GM21825 (cell line): Measurements from ENCODE around the gene MRPS27.

Experiments used
- ATAC-seq: cut with Tn5 transposase; IDR thresholded peaks from one replicate; pipeline ENCODE4 v1.9.1; 2021; ENCODE audit warnings: mild to moderate bottlenecking, moderate library complexity; ENCODE audit not compliant: unreplicated experiment

MRPS27 gene

DNA sequence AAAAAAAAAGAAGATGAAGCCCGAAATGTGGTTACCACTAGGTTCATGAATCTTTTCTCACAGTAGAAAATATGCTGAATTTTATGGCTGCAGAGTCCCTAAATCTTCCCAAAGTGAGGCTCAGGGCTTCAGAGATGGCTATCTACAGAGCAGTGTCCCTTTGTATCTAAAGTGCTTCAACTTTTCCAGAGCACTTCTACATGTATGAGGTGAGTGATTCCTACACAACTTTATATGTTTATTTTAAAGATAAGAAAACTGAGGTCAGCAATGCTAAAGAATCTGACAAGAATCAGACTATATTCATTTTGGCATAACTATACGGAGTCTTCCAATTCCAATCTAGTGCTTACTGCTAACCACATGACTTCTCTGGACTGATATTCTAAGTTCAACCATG lies 53.2 kb downstream of the MRPS27 start:
- ATAC-seq, result no peak

DNA sequence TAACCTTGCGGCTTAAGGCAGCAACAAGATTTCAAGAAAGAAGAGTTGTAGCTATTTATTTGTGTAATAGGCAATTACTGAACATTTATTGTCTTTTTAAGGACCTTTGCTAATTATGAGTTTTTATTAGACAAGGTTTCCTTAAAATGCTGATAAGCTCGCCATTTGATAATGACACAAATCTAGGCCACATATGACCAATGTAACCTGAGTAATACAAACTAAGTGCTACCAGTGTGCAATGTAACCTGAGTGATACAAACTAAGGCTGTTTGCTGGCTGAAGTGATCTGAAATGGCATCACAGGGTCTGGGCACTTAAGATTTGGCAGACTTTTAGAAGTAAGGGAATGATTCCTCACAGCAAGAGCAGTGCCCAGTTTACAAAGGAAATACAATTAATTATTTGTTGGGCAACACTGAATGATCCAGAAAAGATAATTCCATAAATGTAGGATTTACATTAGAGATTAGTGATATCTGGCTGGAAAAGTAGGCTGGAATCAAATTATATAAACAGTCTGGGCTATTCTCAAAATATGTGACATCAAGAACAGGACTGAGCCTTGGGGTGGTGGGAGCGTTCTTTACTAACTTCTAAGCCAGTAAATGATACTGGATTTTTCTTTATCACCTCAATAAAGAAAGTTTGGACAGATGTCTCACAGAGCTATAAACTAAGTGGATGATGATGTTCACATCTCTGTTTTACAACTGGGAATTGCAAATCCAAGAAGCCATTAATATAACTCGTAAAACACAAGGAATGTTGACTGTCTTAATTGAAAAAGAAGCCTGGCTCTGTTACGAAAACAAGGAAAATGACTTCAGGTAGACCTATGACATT lies 54.8 kb downstream of the MRPS27 start:
- no peak for ATAC-seq

DNA sequence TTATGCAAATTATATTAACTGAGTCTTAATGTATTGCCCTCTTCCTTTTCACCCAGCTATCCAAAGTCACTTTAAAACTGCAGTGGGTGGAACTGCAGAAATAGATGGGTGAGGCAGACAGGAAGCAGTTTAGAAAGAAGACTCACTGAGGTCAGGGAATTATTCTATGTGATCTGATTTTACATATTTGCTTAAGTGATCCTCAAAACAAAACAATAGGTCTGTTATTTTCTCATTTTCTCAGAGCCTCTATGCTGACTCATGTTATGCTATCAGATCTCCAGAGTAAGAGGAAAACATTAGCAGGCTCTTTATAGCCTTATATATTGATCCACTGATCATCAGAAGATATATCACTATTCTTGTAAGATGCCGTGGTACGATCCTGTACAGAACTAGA lies 63.5 kb downstream of the MRPS27 start:
- ATAC-seq, result no peak

DNA sequence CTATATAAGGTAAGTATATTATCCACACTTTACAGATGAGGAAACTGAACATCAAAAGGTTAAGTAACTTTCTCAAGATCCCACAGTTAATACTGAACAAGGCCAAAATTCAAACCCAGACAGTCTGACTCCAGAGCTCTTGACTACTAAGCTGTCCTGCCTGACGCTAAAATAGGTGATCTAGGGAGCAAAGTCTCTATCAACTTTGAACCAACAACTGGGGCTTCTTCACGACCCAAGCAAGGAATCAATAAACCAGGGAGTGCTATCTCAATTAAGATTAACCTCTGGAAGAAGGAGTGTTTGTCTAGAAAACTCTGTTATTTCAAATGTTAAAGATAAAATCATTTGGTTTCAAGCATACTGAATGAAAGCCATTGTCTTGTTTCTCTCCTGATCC lies 64.4 kb downstream of the MRPS27 start:
- ATAC-seq, result no peak

DNA sequence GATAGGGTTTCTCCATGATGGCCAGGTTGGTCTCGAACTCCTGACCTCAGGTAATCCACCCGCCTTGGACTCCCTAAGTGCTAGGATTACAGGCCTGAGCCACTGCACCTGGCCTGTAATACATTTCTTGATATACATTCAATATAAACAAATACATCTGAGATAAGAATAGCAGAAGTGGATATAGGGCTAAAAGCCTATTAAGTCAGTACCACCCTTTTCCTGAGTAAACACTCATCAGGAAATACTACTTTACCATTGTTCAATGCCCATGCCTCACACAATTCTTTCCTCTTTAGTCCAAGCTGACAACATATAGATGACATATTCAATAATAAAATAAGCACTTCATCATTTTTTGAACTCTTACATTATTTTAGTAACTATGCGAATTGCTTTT lies 64.8 kb downstream of the MRPS27 start:
- ATAC-seq, result no peak

DNA sequence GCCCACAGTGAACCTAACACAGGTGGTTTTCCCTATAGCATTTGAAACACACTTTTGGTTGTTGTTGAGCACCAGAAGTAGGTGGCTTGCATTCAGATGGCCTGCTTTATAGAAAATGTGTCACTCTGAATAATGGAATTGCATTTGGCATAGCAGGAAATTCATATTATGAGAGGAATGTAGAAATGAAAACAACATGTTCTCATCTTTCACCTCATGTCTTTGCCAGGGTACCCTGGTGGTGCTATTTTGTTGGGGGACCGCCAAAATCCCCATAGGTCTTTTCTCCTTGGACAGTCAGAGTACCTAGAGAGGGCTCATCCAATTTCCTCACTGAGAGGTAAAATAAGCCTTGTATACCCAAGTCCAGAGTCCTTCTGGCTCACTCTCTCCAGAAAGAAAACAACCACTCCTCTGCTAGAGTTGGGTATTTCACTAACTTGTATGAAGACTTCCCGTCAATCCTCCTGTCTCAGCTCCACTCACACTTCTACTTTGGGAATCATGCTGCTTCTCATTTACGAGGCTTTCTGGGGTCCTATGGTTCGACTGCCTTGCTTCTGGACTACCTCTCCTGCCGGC lies 67.4 kb downstream of the MRPS27 start:
- no peak for ATAC-seq

DNA sequence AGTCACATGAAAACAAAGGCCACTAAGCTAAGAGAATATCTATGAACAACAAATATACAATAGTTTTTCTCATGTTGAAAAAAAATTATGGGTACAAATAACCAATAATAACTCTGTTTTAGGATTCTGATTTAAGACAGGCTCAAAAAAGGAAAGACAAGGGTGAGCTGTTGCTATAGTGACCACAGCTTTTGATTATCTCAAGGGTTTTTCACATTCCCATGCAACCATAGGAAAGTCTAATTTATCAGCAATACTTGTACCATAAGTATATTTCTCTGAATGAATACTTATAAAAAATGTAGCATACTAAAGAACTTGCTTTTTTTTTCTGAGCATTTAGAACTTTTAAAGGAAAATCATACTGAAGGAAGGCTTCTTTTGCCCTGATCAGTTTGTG lies 68.0 kb downstream of the MRPS27 start:
- no peak for ATAC-seq

DNA sequence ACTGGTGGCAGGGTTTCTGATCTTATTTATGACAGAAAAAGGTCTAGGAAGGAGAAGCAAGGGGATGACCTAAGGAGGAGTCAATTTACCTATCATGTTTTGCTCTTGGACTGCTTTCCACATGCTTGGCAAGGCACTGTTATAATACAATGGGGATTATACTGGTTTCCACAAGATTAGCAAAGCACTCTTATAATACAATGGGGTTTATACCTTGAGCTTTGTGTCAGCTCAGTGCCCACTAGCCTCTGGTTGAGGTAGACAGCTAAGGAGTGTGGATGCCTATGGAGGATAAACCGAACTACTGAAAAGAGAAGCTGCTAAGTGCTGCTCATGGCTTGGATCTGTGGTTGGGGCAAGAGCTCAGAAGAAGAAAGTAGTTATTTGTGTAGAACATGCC lies 68.7 kb downstream of the MRPS27 start:
- ATAC-seq, result no peak

DNA sequence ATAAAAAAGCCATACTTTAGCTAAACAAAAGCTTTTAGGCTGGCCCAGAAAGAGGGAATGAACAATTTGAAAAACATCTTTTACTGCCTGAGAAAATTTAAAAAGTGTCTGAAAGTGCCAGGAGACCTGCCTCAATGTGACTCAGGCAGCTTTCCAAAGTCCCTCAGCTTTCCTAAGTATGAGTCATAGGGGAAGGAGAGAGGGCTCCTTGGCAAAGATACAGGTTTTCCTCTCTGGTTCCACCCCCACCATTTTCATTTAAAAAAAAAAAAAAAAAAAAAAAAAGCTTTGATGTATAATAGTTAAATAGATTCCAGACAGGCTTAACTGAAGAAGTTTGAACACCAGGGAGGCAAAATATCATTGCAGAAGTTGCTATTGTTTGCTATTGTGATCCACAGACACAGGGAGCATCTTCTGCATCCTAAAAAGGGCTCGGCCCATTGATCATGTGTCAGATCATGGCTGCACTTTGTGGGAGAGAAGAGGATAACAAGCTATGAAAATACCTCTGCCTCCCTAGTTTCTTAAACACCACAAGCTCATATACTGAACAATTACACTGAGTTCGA lies 71.5 kb downstream of the MRPS27 start:
- ATAC-seq, result no peak

DNA sequence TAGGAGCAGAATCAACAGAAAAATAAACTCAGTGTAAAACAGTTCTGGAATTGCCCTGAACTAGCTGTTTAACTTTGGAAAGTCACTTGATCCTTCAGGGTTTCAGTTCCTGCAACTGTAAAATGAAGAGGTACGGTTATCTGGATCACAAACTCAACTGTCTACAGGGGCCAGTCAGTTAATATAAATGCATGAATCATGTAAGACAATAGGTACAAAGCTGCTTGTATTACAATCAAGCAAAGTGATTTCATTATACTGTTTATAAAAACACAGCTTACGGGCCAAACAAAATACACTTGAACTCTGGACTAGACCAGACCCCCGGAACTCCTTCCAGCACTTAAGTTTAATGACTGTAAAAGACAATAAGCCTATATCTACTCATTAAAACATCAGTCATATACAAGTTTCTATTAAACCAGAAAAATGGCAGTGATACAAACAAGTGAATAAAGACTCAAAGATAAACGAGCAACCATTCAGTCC lies 73.0 kb downstream of the MRPS27 start:
- ATAC-seq, result no peak

DNA sequence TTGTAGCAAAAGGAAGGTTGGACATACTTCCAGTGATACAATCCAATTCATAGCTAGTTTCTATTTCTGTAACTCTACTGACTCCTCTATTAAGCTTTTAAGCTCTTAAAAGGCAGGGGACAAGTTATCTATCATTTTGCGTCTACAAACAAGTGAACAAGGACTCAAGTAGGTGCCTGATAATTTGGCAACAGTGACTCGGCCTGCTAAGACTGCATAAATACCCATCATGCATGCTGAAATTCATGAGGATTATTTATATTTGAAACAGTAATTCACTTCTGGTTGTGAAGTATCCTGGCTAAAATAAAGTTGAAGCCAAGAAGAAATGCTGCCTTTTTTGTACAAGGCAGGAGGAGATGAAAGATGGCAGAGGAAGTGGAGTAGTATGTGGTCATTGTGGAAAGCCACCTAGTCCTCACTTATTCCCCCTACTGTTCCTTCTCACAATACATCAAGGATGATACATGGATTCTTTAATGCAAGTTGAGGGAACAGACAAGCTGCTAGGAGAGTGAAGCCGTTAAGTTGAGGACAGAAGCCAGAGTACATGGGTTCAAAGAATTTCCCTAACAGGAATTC lies 74.0 kb downstream of the MRPS27 start:
- ATAC-seq, result no peak

DNA sequence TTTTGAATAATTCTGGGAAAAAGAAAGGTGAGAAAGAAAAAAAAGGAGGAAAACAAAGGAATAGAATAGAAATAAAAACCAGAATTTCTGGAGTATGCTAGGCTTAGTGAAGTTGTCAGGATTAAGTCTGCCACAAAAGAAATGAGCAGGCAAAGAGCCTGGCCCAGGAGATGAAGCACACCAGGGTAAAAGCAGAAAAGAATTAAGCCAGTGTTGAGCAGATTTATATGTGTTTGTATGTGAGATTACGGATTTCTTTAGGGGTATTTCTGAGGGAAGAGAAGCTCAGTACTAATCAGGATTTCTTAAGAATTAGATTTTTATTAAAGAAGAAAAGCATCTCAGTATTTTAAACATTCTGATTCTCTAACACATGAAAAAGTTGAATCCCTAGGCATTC lies 74.5 kb downstream of the MRPS27 start:
- no peak for ATAC-seq

DNA sequence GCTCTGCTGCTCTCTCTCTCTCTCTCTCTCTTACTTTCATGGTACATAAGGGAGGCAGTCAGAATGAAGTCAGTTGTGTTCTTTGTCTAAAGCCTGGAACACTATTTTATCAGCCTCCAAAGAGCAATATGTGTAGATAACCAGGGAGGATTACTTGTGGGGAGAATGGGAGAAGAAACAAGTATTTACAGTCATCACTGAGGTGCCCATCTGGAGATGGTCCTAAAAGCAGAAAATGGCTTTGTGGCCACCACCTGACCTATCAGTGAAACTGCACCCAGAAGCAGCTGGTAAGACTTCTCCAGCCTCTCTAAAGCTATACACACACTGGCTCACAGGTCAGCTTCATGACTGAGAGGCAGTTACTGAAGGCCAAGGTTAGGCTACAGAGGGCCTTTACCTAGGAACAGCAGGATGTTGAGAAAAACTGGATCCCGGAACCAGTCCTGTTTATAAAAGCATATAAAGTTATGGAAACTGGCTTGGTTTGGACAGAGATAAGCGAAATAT lies 75.1 kb downstream of the MRPS27 start:
- peak; percentile 94 for ATAC-seq

DNA sequence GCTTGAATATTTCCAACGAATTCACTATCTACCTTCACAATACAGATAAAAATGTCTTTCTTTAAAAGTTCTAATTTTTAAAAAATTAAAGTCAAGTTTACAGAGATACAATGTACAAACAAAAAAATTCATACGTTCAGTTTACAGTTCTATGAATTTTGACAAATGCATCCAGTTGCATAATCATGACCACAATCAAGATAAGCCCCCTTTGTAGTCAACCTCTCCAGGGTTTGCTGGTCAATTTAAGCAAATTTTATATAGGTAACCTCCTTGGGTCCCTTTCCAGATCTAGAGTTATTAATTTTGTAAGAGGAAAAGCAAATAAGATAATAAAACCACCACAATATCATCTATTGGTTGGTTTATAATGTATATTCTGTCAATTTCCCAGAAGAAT lies 76.3 kb downstream of the MRPS27 start:
- ATAC-seq, result no peak

DNA sequence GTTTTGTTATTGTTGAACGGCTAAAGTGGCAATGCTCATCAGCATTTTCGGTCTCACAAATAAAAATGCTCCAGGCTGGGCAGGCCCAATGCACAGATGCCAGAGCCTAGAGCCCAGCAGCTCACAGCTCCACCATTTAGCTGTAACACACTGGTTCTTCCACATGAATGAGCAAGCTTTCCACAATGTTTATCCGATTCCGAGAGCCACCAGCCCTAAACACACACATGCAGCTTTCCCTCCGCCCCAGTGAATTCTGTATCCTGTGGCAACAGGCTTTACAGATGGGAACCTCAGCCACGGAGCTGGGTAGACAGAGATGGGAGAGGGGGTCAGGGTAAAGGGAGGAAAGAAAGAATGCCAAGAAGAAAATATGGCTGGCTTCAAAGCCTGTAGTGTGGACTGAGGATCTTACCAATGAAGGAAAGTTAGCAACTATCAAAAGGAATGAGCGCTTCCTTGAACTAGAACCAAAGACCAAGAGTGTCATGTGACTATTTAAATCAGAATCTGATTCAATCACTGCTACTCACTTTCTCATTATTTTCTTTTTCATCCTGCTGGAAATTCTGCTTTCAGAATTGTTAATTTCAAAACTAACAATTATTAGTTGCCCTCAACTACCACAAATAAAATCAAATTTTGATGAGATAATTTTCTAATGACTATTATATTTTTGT lies 77.1 kb downstream of the MRPS27 start:
- ATAC-seq, result no peak

DNA sequence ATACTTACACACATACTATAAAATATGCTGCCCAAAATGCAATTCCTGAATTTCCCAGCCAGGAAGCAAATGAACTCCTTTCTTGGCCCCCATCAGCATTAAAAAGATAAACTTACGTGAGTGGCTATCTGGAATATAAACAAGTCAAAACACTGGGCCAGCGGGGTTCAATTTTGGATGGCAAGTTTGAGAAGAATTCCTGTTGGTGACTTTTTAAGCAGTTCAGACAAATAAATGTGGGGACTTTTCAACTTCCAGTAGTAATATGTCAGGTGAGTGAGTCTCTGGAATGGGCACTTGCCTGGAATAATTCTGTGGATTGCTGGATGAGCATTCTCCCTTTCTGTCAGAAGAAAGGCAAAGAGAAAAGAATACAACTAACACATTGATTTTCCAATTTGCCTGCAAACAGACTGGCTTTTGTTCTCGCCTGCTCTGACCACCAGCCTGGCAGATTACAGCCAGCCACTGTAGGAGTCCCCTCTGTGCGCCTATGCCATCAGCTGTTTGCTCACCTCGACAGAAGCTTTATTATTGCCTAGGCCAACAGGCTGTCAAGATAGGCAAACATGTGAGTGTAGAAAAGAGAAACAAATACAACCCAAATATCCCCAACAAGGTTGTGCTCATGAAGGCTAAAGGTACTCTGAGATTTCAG lies 78.6 kb downstream of the MRPS27 start:
- ATAC-seq, result no peak

DNA sequence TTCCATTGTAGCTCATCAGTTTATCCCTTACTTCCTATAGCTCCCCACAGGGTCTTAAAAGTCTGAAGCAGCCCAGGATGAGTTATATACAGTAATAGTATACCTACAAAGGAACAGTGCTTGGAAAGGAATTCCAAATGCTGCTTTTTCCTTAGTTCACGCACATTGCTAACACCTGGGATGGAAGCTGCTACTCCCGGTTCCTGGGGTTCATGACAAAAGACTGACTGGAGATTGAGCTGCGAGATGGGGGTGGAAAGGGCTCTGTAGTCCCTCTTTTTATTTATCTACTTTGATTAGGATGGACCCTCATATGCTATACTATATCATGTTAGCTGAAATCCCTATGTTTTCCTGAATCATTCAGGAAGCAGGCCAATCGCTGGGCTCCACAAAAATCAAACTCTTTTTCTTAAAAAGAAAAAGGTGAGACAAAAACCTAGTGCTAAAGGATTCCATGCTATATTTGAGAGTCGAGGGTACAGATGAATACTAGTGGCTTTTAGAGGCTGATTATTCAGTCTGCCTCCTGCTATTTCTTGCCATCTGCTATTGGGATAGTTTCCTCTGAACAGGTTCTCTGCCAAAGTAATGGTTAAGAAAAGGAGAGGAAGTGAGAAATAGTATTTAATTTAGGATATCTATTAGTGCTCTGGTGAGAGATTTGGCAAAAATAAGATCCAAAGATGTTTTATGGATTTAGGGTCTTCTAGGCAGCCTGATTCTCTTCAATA lies 81.2 kb downstream of the MRPS27 start:
- no peak for ATAC-seq

DNA sequence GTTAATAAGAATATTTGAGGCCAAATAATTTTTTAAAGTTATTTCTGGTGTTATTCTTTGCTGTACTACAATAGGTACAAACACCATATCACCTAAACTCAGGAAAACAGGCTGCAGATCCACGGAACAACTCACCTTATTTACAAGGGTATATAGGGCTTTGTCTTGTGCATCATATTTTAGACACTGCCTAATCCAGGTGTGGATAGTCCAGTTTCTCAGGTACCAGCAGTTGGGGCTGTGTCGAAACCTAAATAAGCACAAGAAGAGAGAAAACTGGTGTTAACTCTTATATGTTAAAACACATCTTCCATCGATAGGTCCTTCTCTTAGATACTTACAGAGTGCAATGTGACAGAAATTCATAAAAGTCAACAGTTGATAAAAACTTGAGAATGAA lies 82.2 kb downstream of the MRPS27 start:
- ATAC-seq, result no peak

DNA sequence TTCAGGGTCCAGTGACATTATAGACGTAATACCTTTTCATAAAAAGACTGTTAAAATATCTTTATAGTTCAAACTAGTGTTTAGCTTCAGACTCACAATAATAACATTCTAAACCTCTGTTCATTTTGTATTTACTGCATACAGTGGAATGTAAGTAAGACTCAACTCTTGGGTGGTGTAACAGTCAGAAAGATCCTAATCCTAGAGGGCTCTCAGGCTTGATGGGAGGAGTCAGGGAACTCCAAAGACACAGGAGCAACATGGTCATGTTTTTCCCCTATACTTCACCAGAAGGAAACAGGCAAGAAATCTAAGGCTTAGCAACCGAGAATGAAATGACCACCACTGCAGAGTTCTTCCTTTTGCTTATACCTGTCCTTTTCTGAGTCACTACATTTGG lies 82.6 kb downstream of the MRPS27 start:
- ATAC-seq, result no peak

DNA sequence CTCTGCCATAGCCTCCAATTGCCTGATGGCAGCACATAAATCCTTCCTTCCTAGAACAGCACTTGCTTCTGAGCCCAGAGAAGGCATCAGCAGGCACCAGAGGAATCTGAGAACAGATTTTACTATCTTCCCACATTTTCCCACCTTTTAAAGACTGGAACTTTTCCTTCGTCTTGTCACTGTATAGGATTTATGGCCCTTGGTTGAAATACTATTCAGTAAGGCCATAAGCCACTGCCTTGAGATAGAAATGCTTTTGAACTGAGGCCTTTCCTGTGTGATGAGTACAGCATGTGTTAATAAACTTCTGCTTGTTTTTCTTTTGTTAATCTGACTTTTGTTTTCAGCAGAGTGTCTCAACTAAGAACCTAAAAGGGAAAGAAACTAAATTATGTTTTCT lies 84.3 kb downstream of the MRPS27 start:
- ATAC-seq, result no peak
